A549 (cell line): Measurements from ENCODE around the gene STIM1.

Experiments used
- JUN ChIP-seq, 2 experiments: fragments of >200 bp; sonication (Bioruptor Twin); formaldehyde crosslinking; IDR thresholded peaks; 2 replicates in 1 of 2; 3 replicates in 1 of 2; pipeline ENCODE4 v1.6.1; 2016 to 2017
- MYC ChIP-seq: IDR thresholded peaks from 2 replicates; pipeline ENCODE4 v1.6.1; 2012; ENCODE audit warnings: mild to moderate bottlenecking, inconsistent platforms, low read length, improper control_type of control experiment, borderline replicate concordance
- NR3C1 ChIP-seq: fragments of >200 bp; sonication (Bioruptor Twin); formaldehyde crosslinking; IDR thresholded peaks from 3 replicates; pipeline ENCODE4 v1.6.1; 2017
- PHF8 ChIP-seq: fragments of 200-600 bp; sonication (generic); IDR thresholded peaks from 2 replicates; pipeline ENCODE4 v1.6.1; 2016; ENCODE audit warnings: low read depth, mild to moderate bottlenecking, antibody characterized with exemption, moderate library complexity, borderline replicate concordance
- POLR2A ChIP-seq: IDR thresholded peaks from 2 replicates; pipeline ENCODE4 v1.6.1; 2012; ENCODE audit warnings: mild to moderate bottlenecking, low read length
- REST ChIP-seq: fragments of 200-600 bp; sonication (generic); IDR thresholded peaks from 2 replicates; pipeline ENCODE4 v1.6.1; 2016; ENCODE audit warnings: antibody characterized with exemption, mild to moderate bottlenecking, moderate library complexity
- RNF2 ChIP-seq: fragments of 200-600 bp; sonication (generic); IDR thresholded peaks from 2 replicates; pipeline ENCODE4 v1.6.1; 2016; ENCODE audit warnings: low read depth, mild to moderate bottlenecking, antibody characterized with exemption, moderate library complexity, borderline replicate concordance
- SMC3 ChIP-seq: fragments of >200 bp; sonication (Bioruptor Twin); formaldehyde crosslinking; IDR thresholded peaks from 3 replicates; pipeline ENCODE4 v1.6.1; 2018; ENCODE audit warnings: inconsistent platforms
- TP53 ChIP-seq: fragments of 250-450 bp; sonication (Bioruptor Pico); IDR thresholded peaks from 2 replicates; pipeline ENCODE4 v1.5.0; 2021; ENCODE audit warnings: mild to moderate bottlenecking, moderate library complexity
- TF ChIP-seq, protein P1 (sequence below): fragments of 450-650 bp; IDR thresholded peaks from 2 replicates; pipeline ENCODE4 v1.6.1; 2014; ENCODE audit warnings: antibody characterized with exemption
- TF ChIP-seq, protein P2 (sequence below): fragments of >200 bp; sonication (Bioruptor Twin); formaldehyde crosslinking; IDR thresholded peaks from 3 replicates; pipeline ENCODE4 v1.5.1; 2016

DNA sequence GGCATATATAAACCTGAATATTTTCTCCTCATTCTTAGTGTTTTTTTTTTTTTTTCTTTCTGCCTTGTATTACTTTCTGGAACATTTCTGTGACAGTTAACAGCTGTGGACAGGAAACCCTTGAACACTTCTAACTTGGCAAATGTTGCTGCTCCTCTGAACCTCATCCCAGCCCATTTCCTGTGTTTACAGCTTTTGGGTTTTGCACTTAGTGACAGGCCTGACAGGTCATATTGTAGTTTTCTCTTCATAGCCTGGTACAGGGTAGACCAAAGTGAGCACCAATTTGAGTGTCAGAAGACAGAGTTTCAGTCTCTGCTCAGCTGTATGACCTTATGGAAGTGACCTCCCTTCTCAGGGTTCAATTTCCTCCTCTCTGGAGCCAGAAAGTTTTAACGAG, 91.6 kb downstream of the STIM1 start:
- TF ChIP-seq, protein P1, sequence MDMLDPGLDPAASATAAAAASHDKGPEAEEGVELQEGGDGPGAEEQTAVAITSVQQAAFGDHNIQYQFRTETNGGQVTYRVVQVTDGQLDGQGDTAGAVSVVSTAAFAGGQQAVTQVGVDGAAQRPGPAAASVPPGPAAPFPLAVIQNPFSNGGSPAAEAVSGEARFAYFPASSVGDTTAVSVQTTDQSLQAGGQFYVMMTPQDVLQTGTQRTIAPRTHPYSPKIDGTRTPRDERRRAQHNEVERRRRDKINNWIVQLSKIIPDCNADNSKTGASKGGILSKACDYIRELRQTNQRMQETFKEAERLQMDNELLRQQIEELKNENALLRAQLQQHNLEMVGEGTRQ, result no peak
- TF ChIP-seq REST, result no peak
- no peak for TF ChIP-seq RNF2
- no peak for TF ChIP-seq TP53 (CRISPR knock-in tag)
- TF ChIP-seq, protein P2, sequence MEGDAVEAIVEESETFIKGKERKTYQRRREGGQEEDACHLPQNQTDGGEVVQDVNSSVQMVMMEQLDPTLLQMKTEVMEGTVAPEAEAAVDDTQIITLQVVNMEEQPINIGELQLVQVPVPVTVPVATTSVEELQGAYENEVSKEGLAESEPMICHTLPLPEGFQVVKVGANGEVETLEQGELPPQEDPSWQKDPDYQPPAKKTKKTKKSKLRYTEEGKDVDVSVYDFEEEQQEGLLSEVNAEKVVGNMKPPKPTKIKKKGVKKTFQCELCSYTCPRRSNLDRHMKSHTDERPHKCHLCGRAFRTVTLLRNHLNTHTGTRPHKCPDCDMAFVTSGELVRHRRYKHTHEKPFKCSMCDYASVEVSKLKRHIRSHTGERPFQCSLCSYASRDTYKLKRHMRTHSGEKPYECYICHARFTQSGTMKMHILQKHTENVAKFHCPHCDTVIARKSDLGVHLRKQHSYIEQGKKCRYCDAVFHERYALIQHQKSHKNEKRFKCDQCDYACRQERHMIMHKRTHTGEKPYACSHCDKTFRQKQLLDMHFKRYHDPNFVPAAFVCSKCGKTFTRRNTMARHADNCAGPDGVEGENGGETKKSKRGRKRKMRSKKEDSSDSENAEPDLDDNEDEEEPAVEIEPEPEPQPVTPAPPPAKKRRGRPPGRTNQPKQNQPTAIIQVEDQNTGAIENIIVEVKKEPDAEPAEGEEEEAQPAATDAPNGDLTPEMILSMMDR, result no peak
- TF ChIP-seq POLR2A, result no peak
- TF ChIP-seq MYC, result no peak
- no peak for TF ChIP-seq SMC3
- TF ChIP-seq JUN (IDR thresholded peaks at IDR 0.05), result no peak
- no peak for TF ChIP-seq NR3C1
- no peak for TF ChIP-seq PHF8
